A549 (cell line): ENCODE data around the gene NT5E. TPM values are rescaled to one million over a fixed set of nuclear protein-coding genes. Genes with fewer than 3 reads are reported as not detected.
A peak's percentile ranks its signal among the peaks of the same experiment; 100 is the strongest.
"Not testable (repeated sequence)": the region's sequence is repeated elsewhere in the genome, so short reads cannot be mapped to it uniquely, and the experiment has no call there.

ENCODE experiments used
- ATAC-seq, 2 experiments: fragments of 200-7000 bp in 1 of 2; fragments of >200 bp in 1 of 2; cut with Nextera tagmentation in 1 of 2; cut with Tn5 transposase in 1 of 2; 3 replicates each; pipeline versions ENCODE4 v1.8.0 to v1.9.1; 2018 to 2020; ENCODE audit warnings: mild to moderate bottlenecking in 1 of 2, moderate library complexity in 1 of 2
- CTCF ChIA-PET: fragments of 300-600 bp; sonication (Branson Sonifier 250); formaldehyde crosslinking; extraction: SDS; loops from one replicate; lab custom pipeline; 2021; ENCODE audit warnings: antibody characterized with exemption, inconsistent platforms; lab: Yijun Ruan, JAX
- POLR2A ChIA-PET: fragments of 350-600 bp; formaldehyde crosslinking; extraction: SDS; loops from one replicate; lab custom pipeline; 2021; ENCODE audit warnings: antibody characterized with exemption, inconsistent platforms; lab: Yijun Ruan, JAX
- DNase-seq, 2 experiments: peaks; one replicate each; pipeline versions ENCODE4 v3.0.0 to v3.0.0-alpha.2; 2011 to 2016; ENCODE audit warnings: low read depth in 1 of 2, low spot score in 1 of 2
- FAIRE-seq: peaks from 2 replicates; lab custom pipeline; 2011; peaks lifted over from hg19 to GRCh38; lab: Jason Lieb, UNC
- H3K27ac ChIP-seq, 2 experiments: fragments of >200 bp; sonication (Bioruptor Twin); formaldehyde crosslinking; 3 replicates each; pipeline ENCODE4 v1.5.1; 2016 to 2017
- H3K4me1 ChIP-seq: fragments of >200 bp; sonication (Bioruptor Twin); formaldehyde crosslinking; 3 replicates; pipeline ENCODE4 v1.6.1; 2016
- H3K4me2 ChIP-seq: fragments of >200 bp; sonication (Bioruptor Twin); formaldehyde crosslinking; 3 replicates; pipeline ENCODE4 v1.6.1; 2016
- H3K4me3 ChIP-seq: fragments of >200 bp; sonication (Bioruptor Twin); formaldehyde crosslinking; 3 replicates; pipeline ENCODE4 v1.5.1; 2016
- H3K9me3 ChIP-seq: fragments of >200 bp; sonication (Bioruptor Twin); formaldehyde crosslinking; 3 replicates; pipeline ENCODE4 v1.6.1; 2016
- BHLHE40 ChIP-seq: IDR thresholded peaks from 2 replicates; pipeline ENCODE4 v1.6.1; 2012; ENCODE audit warnings: low read depth, low read length, inconsistent platforms
- CEBPB ChIP-seq, 2 experiments: fragments of >200 bp in 1 of 2; sonication (Bioruptor Twin) in 1 of 2; formaldehyde crosslinking in 1 of 2; IDR thresholded peaks; 2 replicates each; pipeline ENCODE4 v1.6.1; 2012 to 2016
- CHD4 ChIP-seq: fragments of 200-600 bp; sonication (generic); IDR thresholded peaks from 2 replicates; pipeline ENCODE4 v1.6.1; 2016; ENCODE audit warnings: antibody characterized with exemption, mild to moderate bottlenecking, borderline replicate concordance
- CTCF ChIP-seq: fragments of >200 bp; sonication (Bioruptor Twin); formaldehyde crosslinking; IDR thresholded peaks from 3 replicates; pipeline ENCODE4 v1.5.1; 2016
- E2F6 ChIP-seq: IDR thresholded peaks from 2 replicates; pipeline ENCODE4 v1.6.1; 2012; ENCODE audit warnings: low read depth, borderline replicate concordance
- EHMT2 ChIP-seq: fragments of 200-600 bp; sonication (generic); IDR thresholded peaks from 2 replicates; pipeline ENCODE4 v1.6.1; 2016; ENCODE audit warnings: antibody characterized with exemption, low read depth, mild to moderate bottlenecking, moderate library complexity
- ESRRA ChIP-seq: fragments of 150-350 bp; IDR thresholded peaks from 2 replicates; pipeline ENCODE4 v1.6.1; 2014; ENCODE audit warnings: mild to moderate bottlenecking, low read length, borderline replicate concordance
- FOSL2 ChIP-seq, 2 experiments: fragments of 450-650 bp in 1 of 2; fragments of >200 bp in 1 of 2; sonication (Bioruptor Twin) in 1 of 2; formaldehyde crosslinking; IDR thresholded peaks; 2 replicates each; pipeline versions ENCODE4 v1.5.0 to v1.6.1; 2016 to 2020; ENCODE audit warnings: mild to moderate bottlenecking in 1 of 2, moderate library complexity in 1 of 2
- HEYL ChIP-seq: fragments of 250-450 bp; sonication (Bioruptor Pico); IDR thresholded peaks from 2 replicates; pipeline ENCODE4 v1.8.0; 2021; ENCODE audit warnings: mild to moderate bottlenecking, moderate library complexity
- HOXA7 ChIP-seq: fragments of 250-450 bp; sonication (Bioruptor Pico); IDR thresholded peaks from 2 replicates; pipeline ENCODE4 v1.5.0; 2020; ENCODE audit warnings: mild to moderate bottlenecking, moderate library complexity
- HOXB5 ChIP-seq: fragments of 250-450 bp; sonication (Bioruptor Pico); IDR thresholded peaks from 2 replicates; pipeline ENCODE4 v1.5.0; 2020; ENCODE audit warnings: mild to moderate bottlenecking, moderate library complexity
- JUN ChIP-seq, 2 experiments: fragments of >200 bp; sonication (Bioruptor Twin); formaldehyde crosslinking; IDR thresholded peaks; 2 replicates in 1 of 2; 3 replicates in 1 of 2; pipeline ENCODE4 v1.6.1; 2016 to 2017
- KDM1A ChIP-seq: fragments of 200-600 bp; sonication (generic); IDR thresholded peaks from 2 replicates; pipeline ENCODE4 v1.6.1; 2016; ENCODE audit warnings: low read depth, mild to moderate bottlenecking
- MAFK ChIP-seq: fragments of 450-650 bp; IDR thresholded peaks from 2 replicates; pipeline ENCODE4 v1.6.1; 2014; ENCODE audit not compliant: partially characterized antibody
- MAZ ChIP-seq: fragments of 150-350 bp; IDR thresholded peaks from 2 replicates; pipeline ENCODE4 v1.6.1; 2014; ENCODE audit warnings: antibody characterized with exemption, low read depth, low read length, borderline replicate concordance
- MYC ChIP-seq: IDR thresholded peaks from 2 replicates; pipeline ENCODE4 v1.6.1; 2012; ENCODE audit warnings: mild to moderate bottlenecking, inconsistent platforms, low read length, improper control_type of control experiment, borderline replicate concordance
- NR3C1 ChIP-seq: fragments of >200 bp; sonication (Bioruptor Twin); formaldehyde crosslinking; IDR thresholded peaks from 3 replicates; pipeline ENCODE4 v1.6.1; 2017
- RAD21 ChIP-seq, 2 experiments: fragments of >200 bp in 1 of 2; sonication (Bioruptor Twin) in 1 of 2; formaldehyde crosslinking in 1 of 2; IDR thresholded peaks in 1 of 2; conservative IDR thresholded peaks in 1 of 2; 2 replicates in 1 of 2; 3 replicates in 1 of 2; pipeline ENCODE4 v1.6.1; 2012 to 2018; ENCODE audit warnings: inconsistent platforms in 1 of 2
- RFX5 ChIP-seq: fragments of 450-650 bp; IDR thresholded peaks from 2 replicates; pipeline ENCODE4 v1.7.1; 2014; ENCODE audit warnings: antibody characterized with exemption, mild to moderate bottlenecking, moderate library complexity
- RNF2 ChIP-seq: fragments of 200-600 bp; sonication (generic); IDR thresholded peaks from 2 replicates; pipeline ENCODE4 v1.6.1; 2016; ENCODE audit warnings: low read depth, mild to moderate bottlenecking, antibody characterized with exemption, moderate library complexity, borderline replicate concordance
- SMC3 ChIP-seq: fragments of >200 bp; sonication (Bioruptor Twin); formaldehyde crosslinking; IDR thresholded peaks from 3 replicates; pipeline ENCODE4 v1.6.1; 2018; ENCODE audit warnings: inconsistent platforms
- SREBF2 ChIP-seq: fragments of 450-650 bp; IDR thresholded peaks from 2 replicates; pipeline ENCODE4 v1.6.1; 2014; ENCODE audit warnings: mild to moderate bottlenecking, moderate library complexity
- TFCP2L1 ChIP-seq: fragments of 250-450 bp; sonication (Bioruptor Pico); IDR thresholded peaks from 2 replicates; pipeline ENCODE4 v1.5.0; 2021; ENCODE audit warnings: mild to moderate bottlenecking
- USF2 ChIP-seq: fragments of 450-650 bp; IDR thresholded peaks from 2 replicates; pipeline ENCODE4 v1.6.1; 2014; ENCODE audit warnings: antibody characterized with exemption
- ZNF302 ChIP-seq: fragments of 250-450 bp; sonication (Bioruptor Pico); IDR thresholded peaks from 2 replicates; pipeline ENCODE4 v1.9.0; 2021; ENCODE audit warnings: inconsistent platforms, mild to moderate bottlenecking, moderate library complexity
- ZSCAN20 ChIP-seq: fragments of 250-450 bp; sonication (Bioruptor Pico); IDR thresholded peaks from 2 replicates; pipeline ENCODE4 v1.8.0; 2022; ENCODE audit warnings: mild to moderate bottlenecking, moderate library complexity
- WGBS: methylation state at CpG from one replicate; pipeline ENCODE4 v1.1.6; 2017; ENCODE audit errors: missing lambda C conversion rate; 5-methylcytosine and 5-hydroxymethylcytosine counted together
- polyA plus RNA-seq, 4 experiments: library from polyadenylated mRNA; depleted of rRNA in 3 of 4; stranded (reverse); fragments of >200 nt; fragmentation: RNase III in 1 of 4; extraction: RNeasy Plus Mini Kit Qiagen cat#74134 plus additional on column Dnase treatment in 1 of 4; gene quantifications; 2 replicates in 3 of 4; 3 replicates in 1 of 4; pipeline ENCODE4 v1.2.3, GENCODE V29; 2011 to 2017

Gene NT5E
- polyA plus RNA-seq, 2 of the 4 experiments (the other 2 are of a cell fraction), result 18.9 to 54.8 TPM

GRCh38 chr6:85506441-85507093 is 56.7 kb downstream of the NT5E start:
- ChIA-PET CTCF (no interaction called here), POLR2A (no interaction called here)
- Histone ChIP-seq H3K4me1 (no peaks in the 10 kb centered on the region), H3K27ac (no peak overlapping the region), H3K4me2 (no peak overlapping the region), H3K4me3 (no peak overlapping the region), H3K9me3 (no peaks in the 10 kb centered on the region)
- 94% methylated on average over 8 of the region's 8 CpGs for WGBS
- FAIRE-seq (no peak), DNase-seq (no peak), ATAC-seq (no peak)
- TF ChIP-seq NR3C1, result no peak
- TF ChIP-seq ZNF302 (CRISPR knock-in tag), result no peak
- TF ChIP-seq MAZ, result no peak
- TF ChIP-seq KDM1A, result no peak
- no peak for TF ChIP-seq USF2
- TF ChIP-seq SMC3, result no peak
- no peak for TF ChIP-seq EHMT2
- TF ChIP-seq TFCP2L1 (CRISPR knock-in tag), result no peak

GRCh38 chr6:85516168-85516567 is 66.3 kb downstream of the NT5E start:
- H3K9me3 ChIP-seq, result no peaks in the 10 kb centered on the region
- ChIA-PET CTCF (no interaction called here), POLR2A (no interaction called here)
- FAIRE-seq (no peak), DNase-seq (no peak), ATAC-seq (no peak)
- TF ChIP-seq HOXB5 (CRISPR knock-in tag) (no peak), HOXA7 (CRISPR knock-in tag) (no peak), EHMT2 (no peak), CEBPB (IDR thresholded peaks at IDR 0.05) (peak; percentile 14 to 35; a peak in 1 of 4 replicates), FOSL2 (IDR thresholded peaks at IDR 0.05) (no peak), FOSL2 (CRISPR knock-in tag; IDR thresholded peaks at IDR 0.05) (peak; percentile 27; the same call in 1 of the 2 replicates), MAFK (no peak)
- no peak overlapping the region for H3K4me3 ChIP-seq
- H3K4me1 ChIP-seq, result peaks cover 18% of the 10 kb centered on the region; the same call in 2 of the 3 replicates
- H3K4me2 ChIP-seq, result peak overlapping the region; percentile 43; the same call in 2 of the 3 replicates
- peak overlapping the region in 1 of 2 experiments; percentile 66; a peak in 2 of 6 replicates for H3K27ac ChIP-seq

GRCh38 chr6:85524281-85524680 is 74.4 kb downstream of the NT5E start:
- H3K27ac ChIP-seq, DNase-seq, H3K9me3 ChIP-seq, FAIRE-seq, H3K4me1 ChIP-seq, POLR2A ChIA-PET, H3K4me3 ChIP-seq, ATAC-seq, H3K4me2 ChIP-seq: not testable (repeated sequence)
- WGBS, result 86% methylated on average over 2 of the region's 2 CpGs
- CTCF ChIA-PET, result interaction anchor here (1.0 kb wide), 1 partner anchor 169 kb away, joined by 3 read pairs; no protein-coding TSS in a partner anchor

GRCh38 chr6:85537055-85537494 is 87.2 kb downstream of the NT5E start:
- Histone ChIP-seq H3K27ac (no peak overlapping the region), H3K4me2 (no peak overlapping the region), H3K4me1 (no peaks in the 10 kb centered on the region), H3K9me3 (no peaks in the 10 kb centered on the region), H3K4me3 (no peak overlapping the region)
- no peak for DNase-seq
- no peak for FAIRE-seq
- ChIA-PET CTCF (interaction anchor here (0.6 to 1.8 kb wide), 16 partner anchors 9 to 982 kb away, joined by 3 to 6 read pairs (median 3); no protein-coding TSS in a partner anchor), POLR2A (no interaction called here)
- no peak for ATAC-seq
- WGBS, result 2% methylated on average over 2 of the region's 2 CpGs
- no peak for TF ChIP-seq ESRRA
- TF ChIP-seq HEYL (CRISPR knock-in tag), result no peak
- TF ChIP-seq CTCF, result peak; percentile 44
- no peak for TF ChIP-seq RFX5
- TF ChIP-seq SREBF2, result no peak
- TF ChIP-seq EHMT2, result no peak
- TF ChIP-seq CHD4, result no peak
- TF ChIP-seq CEBPB (IDR thresholded peaks at IDR 0.05), result no peak
- TF ChIP-seq BHLHE40, result no peak
- no peak for TF ChIP-seq RNF2
- peak; percentile 22 to 64; a peak in 4 of 5 replicates for TF ChIP-seq RAD21 (conservative IDR thresholded peaks at IDR 0.05 in 1 of 2, IDR thresholded peaks at IDR 0.05 in 1 of 2)
- no peak for TF ChIP-seq USF2
- no peak for TF ChIP-seq E2F6
- TF ChIP-seq SMC3, result peak; percentile 49
- no peak for TF ChIP-seq ZSCAN20 (CRISPR knock-in tag)
- no peak for TF ChIP-seq JUN (IDR thresholded peaks at IDR 0.05)
- TF ChIP-seq MYC, result no peak
